ENCODE data around the gene EID2. TPM values are rescaled to one million over a fixed set of nuclear protein-coding genes. Genes with fewer than 3 reads are reported as not detected.

The EID2 gene, protein sequence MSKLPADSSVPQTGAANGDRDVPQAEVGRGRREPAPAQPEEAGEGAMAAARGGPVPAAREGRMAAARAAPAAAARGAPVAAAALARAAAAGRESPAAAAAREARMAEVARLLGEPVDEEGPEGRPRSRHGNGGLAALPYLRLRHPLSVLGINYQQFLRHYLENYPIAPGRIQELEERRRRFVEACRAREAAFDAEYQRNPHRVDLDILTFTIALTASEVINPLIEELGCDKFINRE
- 9.0 and 9.2 TPM in 2 replicates for total RNA-seq

DNA sequence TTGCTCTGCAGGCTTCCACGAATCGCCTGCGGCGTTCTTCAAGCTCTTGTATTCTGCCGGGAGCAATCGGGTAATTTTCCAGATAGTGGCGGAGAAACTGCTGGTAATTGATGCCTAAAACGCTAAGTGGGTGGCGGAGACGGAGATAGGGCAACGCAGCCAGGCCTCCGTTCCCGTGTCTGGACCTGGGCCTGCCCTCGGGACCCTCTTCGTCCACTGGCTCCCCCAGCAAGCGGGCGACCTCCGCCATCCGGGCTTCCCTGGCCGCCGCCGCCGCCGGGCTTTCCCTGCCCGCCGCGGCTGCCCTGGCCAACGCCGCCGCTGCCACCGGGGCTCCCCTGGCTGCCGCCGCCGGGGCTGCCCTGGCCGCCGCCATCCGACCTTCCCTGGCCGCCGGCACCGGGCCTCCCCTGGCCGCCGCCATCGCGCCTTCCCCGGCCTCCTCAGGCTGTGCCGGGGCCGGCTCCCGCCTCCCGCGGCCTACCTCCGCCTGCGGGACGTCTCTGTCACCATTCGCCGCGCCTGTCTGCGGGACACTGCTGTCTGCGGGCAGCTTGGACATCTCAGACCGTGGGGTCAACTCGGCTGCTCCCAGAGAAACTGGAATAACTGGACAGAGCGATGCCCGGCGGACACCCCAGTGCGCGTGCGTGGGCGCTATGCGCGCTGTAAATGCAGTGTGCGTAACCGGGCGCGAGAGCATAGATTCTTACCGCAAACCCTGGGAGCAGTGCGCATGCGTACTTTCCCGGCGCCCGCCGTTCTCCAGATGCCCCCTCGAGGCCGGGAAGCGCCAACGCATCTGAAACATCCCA lies at the start of gene EID2:
EID2 (minus strand) TSS at position 644 of the 815 bp plus-strand sequence; CDS start at position 562, 82 bp downstream.

DNA sequence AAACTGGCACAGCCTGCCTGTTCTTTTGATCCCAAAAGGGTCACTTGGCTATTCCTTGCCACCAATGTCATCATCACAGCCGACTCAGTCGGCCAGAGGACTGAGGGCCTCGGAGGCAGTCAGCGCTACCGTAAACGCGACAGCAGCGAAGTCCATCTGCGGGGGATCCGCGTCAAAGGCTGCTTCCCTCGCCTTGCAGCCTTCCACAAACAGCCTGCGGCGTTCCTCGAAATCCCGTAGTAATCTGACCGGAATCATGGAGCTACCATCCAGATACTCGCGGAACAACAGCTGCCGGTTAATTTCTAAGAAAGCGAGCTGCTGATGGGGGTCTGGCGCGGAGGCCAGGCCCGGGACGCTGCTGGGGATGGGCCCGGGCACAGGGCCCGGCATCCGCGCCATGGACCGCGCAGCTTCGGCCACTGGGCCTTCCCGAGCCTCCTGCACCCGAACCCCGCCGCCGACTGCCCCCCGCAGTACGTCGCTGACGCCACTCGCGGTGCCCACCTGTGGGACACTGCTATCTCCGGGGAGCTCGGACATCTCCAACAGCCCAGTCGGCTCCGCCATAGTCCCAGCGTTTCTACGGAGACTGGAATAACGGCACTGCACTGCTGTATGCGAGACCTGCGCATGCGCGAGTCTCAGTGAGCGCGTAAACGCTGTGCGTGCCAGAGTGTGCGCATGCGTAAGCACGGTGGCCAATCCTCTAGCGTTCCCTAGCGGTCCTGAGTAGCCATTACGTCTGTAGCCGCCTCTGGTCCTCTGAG lies 7.5 kb downstream of the EID2 start, which contains the start of gene EID2B:
EID2B (minus strand) TSS at position 620 of the 770 bp plus-strand sequence; CDS start at position 570, 50 bp downstream.

GRCh38 chr19:39514840-39515550 lies 25.0 kb downstream of the EID2 start, which contains the start of gene SELENOV:
TSS of gene SELENOV (plus strand) at chr19:39515139. CDS start at chr19:39515213, 74 bp downstream.

DNA sequence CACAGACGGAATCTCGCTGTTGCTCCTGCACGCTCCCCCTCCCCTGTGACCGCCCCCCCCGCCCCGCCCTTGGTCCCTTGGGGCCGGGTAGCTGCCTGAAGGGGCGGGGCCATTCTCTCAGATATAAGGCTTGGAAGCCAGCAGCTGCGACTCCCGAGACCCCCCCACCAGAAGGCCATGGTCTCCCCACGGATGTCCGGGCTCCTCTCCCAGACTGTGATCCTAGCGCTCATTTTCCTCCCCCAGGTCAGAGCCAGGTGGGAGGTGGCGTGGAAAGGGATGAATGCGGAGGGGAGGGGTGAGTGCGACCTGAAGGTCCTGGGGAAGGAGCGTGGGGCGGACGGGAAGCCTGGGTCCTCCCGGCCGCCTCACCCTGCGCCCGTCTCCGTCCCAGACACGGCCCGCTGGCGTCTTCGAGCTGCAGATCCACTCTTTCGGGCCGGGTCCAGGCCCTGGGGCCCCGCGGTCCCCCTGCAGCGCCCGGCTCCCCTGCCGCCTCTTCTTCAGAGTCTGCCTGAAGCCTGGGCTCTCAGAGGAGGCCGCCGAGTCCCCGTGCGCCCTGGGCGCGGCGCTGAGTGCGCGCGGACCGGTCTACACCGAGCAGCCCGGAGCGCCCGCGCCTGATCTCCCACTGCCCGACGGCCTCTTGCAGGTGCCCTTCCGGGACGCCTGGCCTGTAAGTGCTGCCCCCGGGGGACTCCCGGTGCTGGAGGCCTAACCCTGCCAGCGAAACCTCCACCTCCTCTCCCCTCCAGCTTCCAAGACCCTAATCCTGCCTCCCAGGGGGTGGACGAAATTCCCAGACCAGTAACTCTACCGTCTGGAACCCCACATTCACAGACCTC lies 40.9 kb downstream of the EID2 start, which contains the start of gene DLL3:
DLL3 (plus strand) TSS at position 150 of the 845 bp plus-strand sequence; CDS start at position 178, 28 bp downstream.

Small RNAs within 50 kb of the gene (small RNA-seq; reads per million reads assigned to genes)
- gene RPS29P24 = not detected

Other genes with a start within 250 kb of the EID2 start
- gene IFNL1, start 243.8 kb downstream of the EID2 start, total RNA-seq = not detected in 2 replicates
- gene LRFN1, start 219.3 kb downstream of the EID2 start, total RNA-seq = 0.24 and 0.32 TPM in 2 replicates
- 3.7 and 8.4 TPM in 2 replicates for gene GMFG, start 204.1 kb downstream of the EID2 start, total RNA-seq
- 109 and 110 TPM in 2 replicates for gene SAMD4B, start 197.7 kb downstream of the EID2 start, total RNA-seq
- gene PAF1, start 149.1 kb downstream of the EID2 start, total RNA-seq = 32.9 and 35.5 TPM in 2 replicates
- 31.2 and 32.2 TPM in 2 replicates for gene MED29, start 148.8 kb downstream of the EID2 start, total RNA-seq
- 18.9 and 19.0 TPM in 2 replicates for gene ZFP36, start 133.3 kb downstream of the EID2 start, total RNA-seq
- gene PLEKHG2, start 127.5 kb downstream of the EID2 start, total RNA-seq = 41.0 and 41.9 TPM in 2 replicates
- 213 and 236 TPM in 2 replicates for gene RPS16, start 104.2 kb downstream of the EID2 start, total RNA-seq
- 87.7 and 93.9 TPM in 2 replicates for gene SUPT5H, start 94.6 kb downstream of the EID2 start, total RNA-seq
- gene TIMM50, start 59.3 kb downstream of the EID2 start, total RNA-seq = 32.9 and 33.4 TPM in 2 replicates
- gene DLL3, start 41.2 kb downstream of the EID2 start, total RNA-seq = not detected in 2 replicates
- gene SELENOV, start 25.0 kb downstream of the EID2 start, total RNA-seq = not detected in 2 replicates
- gene EID2B, start 7.3 kb downstream of the EID2 start, total RNA-seq = 3.7 and 4.4 TPM in 2 replicates
- gene LGALS13, start 62.4 kb upstream of the EID2 start, total RNA-seq = not detected in 2 replicates
- not detected in 2 replicates for gene LGALS16, start 115.8 kb upstream of the EID2 start, total RNA-seq
- gene LGALS14, start 164.3 kb upstream of the EID2 start, total RNA-seq = not detected in 2 replicates
- not detected in 2 replicates for gene CLC, start 197.9 kb upstream of the EID2 start, total RNA-seq
- gene LEUTX, start 238.7 kb upstream of the EID2 start, total RNA-seq = not detected in 2 replicates